H9 (cell line): ENCODE measurements around the gene CELF4. TPM values are rescaled to one million over a fixed set of nuclear protein-coding genes. Genes with fewer than 3 reads are reported as not detected.

ENCODE experiments used
- DNase-seq: peaks from one replicate; pipeline ENCODE4 v3.0.0-alpha.2; 2017
- H2AFZ ChIP-seq: one replicate; pipeline ENCODE4 v1.6.1; 2013; ENCODE audit warnings: mild to moderate bottlenecking, low read length, control low read depth, moderate library complexity
- H2AK5ac ChIP-seq: 2 replicates; pipeline ENCODE4 v1.6.1; 2013; ENCODE audit warnings: low read length, control low read depth, mixed read lengths; ENCODE audit not compliant: insufficient read length
- H2BK120ac ChIP-seq: one replicate; pipeline ENCODE4 v1.6.1; 2013; ENCODE audit warnings: low read depth, mild to moderate bottlenecking, low read length, control low read depth, inconsistent platforms; ENCODE audit not compliant: poor library complexity, severe bottlenecking
- H2BK12ac ChIP-seq: 2 replicates; pipeline ENCODE4 v1.6.1; 2013; ENCODE audit warnings: low read length, control low read depth, mixed read lengths, low read depth; ENCODE audit not compliant: insufficient read length
- H2BK15ac ChIP-seq: 2 replicates; pipeline ENCODE4 v1.6.1; 2013; ENCODE audit warnings: low read depth, low read length, control low read depth
- H2BK20ac ChIP-seq: one replicate; pipeline ENCODE4 v1.6.1; 2013; ENCODE audit warnings: low read depth, mild to moderate bottlenecking, low read length, control low read depth, inconsistent platforms; ENCODE audit not compliant: poor library complexity, severe bottlenecking
- H2BK5ac ChIP-seq: 2 replicates; pipeline ENCODE4 v1.6.1; 2013; ENCODE audit warnings: low read length, control low read depth, mixed read lengths; ENCODE audit not compliant: insufficient read length
- H3K14ac ChIP-seq: 2 replicates; pipeline ENCODE4 v1.6.1; 2013; ENCODE audit warnings: low read length, control low read depth; ENCODE audit not compliant: insufficient read depth
- H3K18ac ChIP-seq: 2 replicates; pipeline ENCODE4 v1.6.1; 2013; ENCODE audit warnings: low read depth, mild to moderate bottlenecking, mixed read lengths, low read length, control low read depth; ENCODE audit not compliant: insufficient read length
- H3K23ac ChIP-seq: 2 replicates; pipeline ENCODE4 v1.6.1; 2013; ENCODE audit warnings: low read length, control low read depth, mixed read lengths, low read depth; ENCODE audit not compliant: insufficient read length
- H3K23me2 ChIP-seq: 2 replicates; pipeline ENCODE4 v1.6.1; 2013; ENCODE audit warnings: low read depth, mild to moderate bottlenecking, mixed read lengths, low read length, control low read depth; ENCODE audit not compliant: insufficient read length, poor library complexity, severe bottlenecking
- H3K27ac ChIP-seq: 2 replicates; pipeline ENCODE4 v1.5.1; 2013; ENCODE audit warnings: low read length, control low read depth, mixed read lengths, low read depth; ENCODE audit not compliant: insufficient read length
- H3K27me3 ChIP-seq: 2 replicates; pipeline ENCODE4 v1.6.1; 2013; ENCODE audit warnings: low read length, control low read depth, inconsistent platforms; ENCODE audit not compliant: insufficient read depth
- H3K4ac ChIP-seq: 2 replicates; pipeline ENCODE4 v1.6.1; 2013; ENCODE audit warnings: low read depth, mild to moderate bottlenecking, control low read depth, inconsistent platforms, low read length, moderate library complexity
- H3K4me1 ChIP-seq: 2 replicates; pipeline ENCODE4 v1.6.1; 2013; ENCODE audit warnings: low read length, control low read depth, inconsistent platforms; ENCODE audit not compliant: insufficient read depth
- H3K4me2 ChIP-seq: 2 replicates; pipeline ENCODE4 v1.6.1; 2013; ENCODE audit warnings: low read length, control low read depth, mixed read lengths; ENCODE audit not compliant: insufficient read length, insufficient read depth
- H3K56ac ChIP-seq: 2 replicates; pipeline ENCODE4 v1.6.1; 2013; ENCODE audit warnings: low read depth, mild to moderate bottlenecking, mixed read lengths, low read length, control low read depth; ENCODE audit not compliant: insufficient read length
- H3K79me1 ChIP-seq: 2 replicates; pipeline ENCODE4 v1.6.1; 2013; ENCODE audit warnings: low read depth, mild to moderate bottlenecking, moderate library complexity, low read length, control low read depth, inconsistent platforms; ENCODE audit not compliant: insufficient read depth, poor library complexity, severe bottlenecking
- H3K79me2 ChIP-seq: 2 replicates; pipeline ENCODE4 v1.6.1; 2013; ENCODE audit warnings: low read length, control low read depth, inconsistent platforms; ENCODE audit not compliant: insufficient read depth
- H3K9ac ChIP-seq: 2 replicates; pipeline ENCODE4 v1.6.1; 2013; ENCODE audit warnings: low read length, control low read depth, mixed read lengths; ENCODE audit not compliant: insufficient read length; ENCODE audit errors: extremely low read depth
- H3K9me3 ChIP-seq: one replicate; pipeline ENCODE4 v1.6.1; 2013; ENCODE audit warnings: low read depth, low read length, inconsistent platforms; ENCODE audit not compliant: control insufficient read depth
- H3T11ph ChIP-seq: one replicate; pipeline ENCODE4 v1.6.1; 2013; ENCODE audit warnings: mild to moderate bottlenecking, low read length, control low read depth, inconsistent platforms
- H4K20me1 ChIP-seq: one replicate; pipeline ENCODE4 v1.6.1; 2013; ENCODE audit not compliant: control insufficient read depth, insufficient read length, insufficient read depth
- H4K5ac ChIP-seq: 2 replicates; pipeline ENCODE4 v1.6.1; 2013; ENCODE audit warnings: low read depth, mild to moderate bottlenecking, mixed read lengths, low read length, control low read depth; ENCODE audit not compliant: insufficient read length
- H4K8ac ChIP-seq: replicated peaks from 2 replicates; pipeline ENCODE4 v1.6.1; 2013; ENCODE audit warnings: low read length, control low read depth, mixed read lengths, low read depth; ENCODE audit not compliant: insufficient read length
- H4K91ac ChIP-seq: 2 replicates; pipeline ENCODE4 v1.6.1; 2013; ENCODE audit warnings: low read depth, mild to moderate bottlenecking, moderate library complexity, mixed read lengths, low read length, control low read depth; ENCODE audit not compliant: insufficient read length
- H3K27ac Mint-ChIP-seq, 3 experiments: 2 replicates in 2 of 3; 3 replicates in 1 of 3; pipeline ENCODE4 v1.8.0; 2020 to 2021; ENCODE audit warnings: mixed read lengths in 3 of 3, mild to moderate bottlenecking in 1 of 3, moderate library complexity in 1 of 3
- H3K27me3 Mint-ChIP-seq: 2 replicates; pipeline ENCODE4 v1.8.0; 2021; ENCODE audit warnings: low read depth, mild to moderate bottlenecking, moderate library complexity, mixed read lengths
- H3K36me3 Mint-ChIP-seq, 3 experiments: 2 replicates in 2 of 3; 3 replicates in 1 of 3; pipeline ENCODE4 v1.8.0; 2020 to 2021; ENCODE audit warnings: low read depth in 3 of 3, mixed read lengths in 3 of 3; ENCODE audit not compliant: insufficient read depth in 1 of 3
- H3K4me1 Mint-ChIP-seq, 2 experiments: 2 replicates each; pipeline ENCODE4 v1.8.0; 2020; ENCODE audit warnings: mixed read lengths in 2 of 2
- H3K4me3 Mint-ChIP-seq, 2 experiments: 2 replicates in 1 of 2; 3 replicates in 1 of 2; pipeline ENCODE4 v1.8.0; 2020 to 2021; ENCODE audit warnings: mild to moderate bottlenecking in 2 of 2, mixed read lengths in 2 of 2, moderate library complexity in 1 of 2
- H3K9me3 Mint-ChIP-seq, 2 experiments: 2 replicates in 1 of 2; 3 replicates in 1 of 2; pipeline ENCODE4 v1.8.0; 2020; ENCODE audit warnings: mild to moderate bottlenecking in 2 of 2, mixed read lengths in 2 of 2, moderate library complexity in 1 of 2
- WGBS: extraction: QIAGEN DNeasy Blood & Tissue Kit; methylation state at CpG from one replicate; pipeline ENCODE4 v1.1.7; 2013; ENCODE audit warnings: missing lambda C conversion rate, low lambda C conversion rate, mixed read lengths; ENCODE audit not compliant: insufficient read length; ENCODE audit errors: extremely low coverage; 5-methylcytosine and 5-hydroxymethylcytosine counted together
- total RNA-seq: library from RNA; stranded (reverse); gene quantifications from 2 replicates; pipeline ENCODE4 v1.2.1, GENCODE V29; 2021
- TF ChIP-seq, protein P1 (sequence below): fragments of 200-600 bp; sonication (generic); conservative IDR thresholded peaks from 3 replicates; pipeline ENCODE4 v1.8.0; 2021; ENCODE audit warnings: antibody characterized with exemption, mild to moderate bottlenecking

The CELF4 gene
- total RNA-seq, 1 experiment from 2014 or later: 1.1 TPM

DNA sequence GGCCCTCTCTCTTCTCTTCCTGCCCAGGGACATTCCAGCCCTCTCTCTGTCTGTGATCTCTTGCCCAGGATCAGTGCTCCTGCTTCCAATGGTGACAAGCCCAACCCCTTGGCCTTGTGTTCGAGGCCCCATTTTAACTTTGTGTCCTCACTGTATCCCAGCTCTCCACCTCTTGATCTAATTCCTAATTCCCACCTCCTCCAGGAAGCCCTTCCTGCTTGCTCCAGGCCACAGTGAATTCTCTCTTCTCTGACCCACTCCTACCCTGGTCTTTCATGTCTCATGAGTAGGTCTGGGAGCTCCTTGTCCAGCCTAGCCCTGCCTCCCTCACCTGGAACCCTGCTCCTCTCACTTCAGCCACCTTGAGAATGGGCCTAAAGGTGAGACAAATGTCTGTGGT is 249.1 kb downstream of the CELF4 start:
- no peak overlapping the region for H4K91ac ChIP-seq
- H3K9ac ChIP-seq: no peak overlapping the region
- H4K20me1 ChIP-seq: no peaks in the 10 kb centered on the region
- no peak overlapping the region for H3K4me2 ChIP-seq
- no peaks in the 10 kb centered on the region for H3K79me2 ChIP-seq
- Mint-ChIP-seq H3K27ac (0 out of 7 replicates have a peak overlapping the region, but pooled peaks of 1 of the 3 experiments have one; percentile 12), H3K4me3 (no peak overlapping the region), H3K9me3 (no peaks in the 10 kb centered on the region), H3K27me3 (peaks cover 6% of the 10 kb centered on the region), H3K36me3 (no peaks in the 10 kb centered on the region), H3K4me1 (peaks cover 3 to 12% of the 10 kb centered on the region in 2 experiments)
- no peak overlapping the region for H2BK20ac ChIP-seq
- no peak overlapping the region for H2BK15ac ChIP-seq
- DNase-seq: no peak
- H3K18ac ChIP-seq: no peak overlapping the region
- H3K4ac ChIP-seq: no peak overlapping the region
- H2AK5ac ChIP-seq: no peak overlapping the region
- no peaks in the 10 kb centered on the region for H3K79me1 ChIP-seq
- H2AFZ ChIP-seq: no peak overlapping the region
- H3K27ac ChIP-seq: no peak overlapping the region
- no peaks in the 10 kb centered on the region for H3K23me2 ChIP-seq
- no peak overlapping the region for H4K5ac ChIP-seq
- no peaks in the 10 kb centered on the region for H3K27me3 ChIP-seq
- TF ChIP-seq, protein P1, sequence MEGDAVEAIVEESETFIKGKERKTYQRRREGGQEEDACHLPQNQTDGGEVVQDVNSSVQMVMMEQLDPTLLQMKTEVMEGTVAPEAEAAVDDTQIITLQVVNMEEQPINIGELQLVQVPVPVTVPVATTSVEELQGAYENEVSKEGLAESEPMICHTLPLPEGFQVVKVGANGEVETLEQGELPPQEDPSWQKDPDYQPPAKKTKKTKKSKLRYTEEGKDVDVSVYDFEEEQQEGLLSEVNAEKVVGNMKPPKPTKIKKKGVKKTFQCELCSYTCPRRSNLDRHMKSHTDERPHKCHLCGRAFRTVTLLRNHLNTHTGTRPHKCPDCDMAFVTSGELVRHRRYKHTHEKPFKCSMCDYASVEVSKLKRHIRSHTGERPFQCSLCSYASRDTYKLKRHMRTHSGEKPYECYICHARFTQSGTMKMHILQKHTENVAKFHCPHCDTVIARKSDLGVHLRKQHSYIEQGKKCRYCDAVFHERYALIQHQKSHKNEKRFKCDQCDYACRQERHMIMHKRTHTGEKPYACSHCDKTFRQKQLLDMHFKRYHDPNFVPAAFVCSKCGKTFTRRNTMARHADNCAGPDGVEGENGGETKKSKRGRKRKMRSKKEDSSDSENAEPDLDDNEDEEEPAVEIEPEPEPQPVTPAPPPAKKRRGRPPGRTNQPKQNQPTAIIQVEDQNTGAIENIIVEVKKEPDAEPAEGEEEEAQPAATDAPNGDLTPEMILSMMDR: no peak
- no peak overlapping the region for H2BK120ac ChIP-seq
- no peak overlapping the region for H3T11ph ChIP-seq
- H3K23ac ChIP-seq: no peak overlapping the region
- H3K56ac ChIP-seq: no peak overlapping the region
- no peak overlapping the region for H2BK12ac ChIP-seq
- WGBS: no CpG with 5 or more reads among the region's 1 CpG
- H3K14ac ChIP-seq: no peak overlapping the region
- no peak overlapping the region for H4K8ac ChIP-seq
- no peaks in the 10 kb centered on the region for H3K9me3 ChIP-seq
- no peaks in the 10 kb centered on the region for H3K4me1 ChIP-seq
- H2BK5ac ChIP-seq: no peak overlapping the region
